ES-I3 (cell line): ENCODE results near the gene UNK.
A peak's percentile ranks its signal among the peaks of the same experiment; 100 is the strongest.

Experiments used
- H3K36me3 ChIP-seq: 2 replicates; pipeline ENCODE4 v1.6.1; 2013; ENCODE audit warnings: mild to moderate bottlenecking, low read length, control low read depth, moderate library complexity; ENCODE audit not compliant: insufficient read depth
- H3K4me1 ChIP-seq: 2 replicates; pipeline ENCODE4 v1.6.1; 2013; ENCODE audit warnings: mild to moderate bottlenecking, control low read depth, low read length; ENCODE audit not compliant: insufficient read depth
- H3K9ac ChIP-seq: 2 replicates; pipeline ENCODE4 v1.6.1; 2013; ENCODE audit warnings: low read depth, mild to moderate bottlenecking, low read length, moderate library complexity
- H3K9me3 ChIP-seq: 2 replicates; pipeline ENCODE4 v1.6.1; 2013; ENCODE audit warnings: mild to moderate bottlenecking, low read length, moderate library complexity; ENCODE audit not compliant: control insufficient read depth, insufficient read depth

Gene UNK

GRCh38 chr17:75830164-75831031, 45.8 kb downstream of the UNK start:
- Histone ChIP-seq H3K4me1 (peaks cover 39% of the 10 kb centered on the region), H3K9ac (peak overlapping the region; percentile 31), H3K9me3 (no peaks in the 10 kb centered on the region), H3K36me3 (no peaks in the 10 kb centered on the region)

GRCh38 chr17:75831032-75831571, 46.5 kb downstream of the UNK start:
- H3K4me1 ChIP-seq, result peaks cover 39% of the 10 kb centered on the region
- no peaks in the 10 kb centered on the region for H3K9me3 ChIP-seq
- peak overlapping the region; percentile 31; the same call in 1 of the 2 replicates for H3K9ac ChIP-seq
- no peaks in the 10 kb centered on the region for H3K36me3 ChIP-seq

GRCh38 chr17:75832164-75832651, 47.6 kb downstream of the UNK start:
- Histone ChIP-seq H3K4me1 (peaks cover 36% of the 10 kb centered on the region), H3K9me3 (no peaks in the 10 kb centered on the region), H3K36me3 (no peaks in the 10 kb centered on the region), H3K9ac (peak overlapping the region; percentile 28; the same call in 1 of the 2 replicates)

- peak overlapping the region; percentile 28; the same call in 1 of the 2 replicates for H3K9ac ChIP-seq
- peaks cover 33% of the 10 kb centered on the region for H3K4me1 ChIP-seq
- H3K9me3 ChIP-seq, result no peaks in the 10 kb centered on the region
- H3K36me3 ChIP-seq, result no peaks in the 10 kb centered on the region
Observed at GRCh38 chr17:75832652-75833400, 48.2 kb downstream of the UNK start.

- peaks cover 27% of the 10 kb centered on the region for H3K4me1 ChIP-seq
Observed at GRCh38 chr17:75834279-75834920, 49.8 kb downstream of the UNK start.

GRCh38 chr17:75834928-75835653, 50.5 kb downstream of the UNK start:
- H3K36me3 ChIP-seq, result no peaks in the 10 kb centered on the region
- H3K9ac ChIP-seq, result no peak overlapping the region
- no peaks in the 10 kb centered on the region for H3K9me3 ChIP-seq
- peaks cover 27% of the 10 kb centered on the region for H3K4me1 ChIP-seq

More at GRCh38 chr17:75834279-75834920, 49.8 kb downstream of the UNK start:
- Histone ChIP-seq H3K9me3 (no peaks in the 10 kb centered on the region), H3K36me3 (no peaks in the 10 kb centered on the region), H3K9ac (no peak overlapping the region)

- no peak overlapping the region for H3K9ac ChIP-seq
Observed at GRCh38 chr17:75835654-75835987, 51.0 kb downstream of the UNK start.

GRCh38 chr17:75836605-75837004, 52.0 kb downstream of the UNK start:
- H3K9me3 ChIP-seq, result no peaks in the 10 kb centered on the region
- no peak overlapping the region for H3K9ac ChIP-seq
- peaks cover 23% of the 10 kb centered on the region for H3K4me1 ChIP-seq
- no peaks in the 10 kb centered on the region for H3K36me3 ChIP-seq

More at GRCh38 chr17:75835654-75835987, 51.0 kb downstream of the UNK start:
- peaks cover 27% of the 10 kb centered on the region for H3K4me1 ChIP-seq
- no peaks in the 10 kb centered on the region for H3K36me3 ChIP-seq
- no peaks in the 10 kb centered on the region for H3K9me3 ChIP-seq

GRCh38 chr17:75837899-75838298, 53.3 kb downstream of the UNK start:
- Histone ChIP-seq H3K9me3 (no peaks in the 10 kb centered on the region), H3K36me3 (no peaks in the 10 kb centered on the region), H3K4me1 (peaks cover 16% of the 10 kb centered on the region), H3K9ac (no peak overlapping the region)

- no peak overlapping the region for H3K9ac ChIP-seq
- peaks cover 11% of the 10 kb centered on the region for H3K4me1 ChIP-seq
- H3K36me3 ChIP-seq, result no peaks in the 10 kb centered on the region
- H3K9me3 ChIP-seq, result no peaks in the 10 kb centered on the region
Observed at GRCh38 chr17:75838410-75838809, 53.8 kb downstream of the UNK start.

GRCh38 chr17:75839942-75840798, 55.6 kb downstream of the UNK start:
- no peaks in the 10 kb centered on the region for H3K36me3 ChIP-seq
- H3K9me3 ChIP-seq, result no peaks in the 10 kb centered on the region
- no peak overlapping the region for H3K9ac ChIP-seq
- peaks cover 17% of the 10 kb centered on the region; the same call in 1 of the 2 replicates for H3K4me1 ChIP-seq

- Histone ChIP-seq H3K9me3 (no peaks in the 10 kb centered on the region), H3K9ac (no peak overlapping the region), H3K4me1 (peaks cover 23% of the 10 kb centered on the region; the same call in 1 of the 2 replicates), H3K36me3 (no peaks in the 10 kb centered on the region)
Observed at GRCh38 chr17:75840799-75841164, 56.2 kb downstream of the UNK start.

GRCh38 chr17:75842411-75842810, 57.8 kb downstream of the UNK start:
- Histone ChIP-seq H3K36me3 (peaks cover 7% of the 10 kb centered on the region), H3K9me3 (no peaks in the 10 kb centered on the region), H3K4me1 (peaks cover 21% of the 10 kb centered on the region; the same call in 1 of the 2 replicates), H3K9ac (no peak overlapping the region)
